ENCODE data around the gene RSRP1.
A peak's percentile ranks its signal among the peaks of the same experiment; 100 is the strongest.

Gene RSRP1

DNA sequence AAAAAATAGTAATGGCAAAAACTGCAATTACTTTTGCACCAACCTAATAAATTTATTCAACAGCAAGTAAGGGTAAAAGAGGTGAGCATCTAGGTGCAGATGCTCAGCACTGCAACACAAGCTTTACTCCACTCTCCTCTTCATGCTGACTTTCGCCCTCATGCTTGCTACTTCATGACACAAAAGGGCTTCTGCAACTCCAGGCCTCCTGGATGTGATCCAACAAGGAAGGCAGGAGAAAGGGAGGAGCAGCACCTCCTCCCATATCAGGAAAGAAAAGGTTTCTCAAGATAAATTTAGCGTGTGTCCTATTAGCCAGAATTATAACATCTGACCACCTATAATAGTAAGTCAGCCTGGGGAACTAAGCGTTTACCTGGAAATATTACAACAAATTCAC, 26.6 kb downstream of the RSRP1 start:
- DNase-seq (ENCODE audit: insufficient read length, low spot score) = no peak
- no peak for FAIRE-seq

DNA sequence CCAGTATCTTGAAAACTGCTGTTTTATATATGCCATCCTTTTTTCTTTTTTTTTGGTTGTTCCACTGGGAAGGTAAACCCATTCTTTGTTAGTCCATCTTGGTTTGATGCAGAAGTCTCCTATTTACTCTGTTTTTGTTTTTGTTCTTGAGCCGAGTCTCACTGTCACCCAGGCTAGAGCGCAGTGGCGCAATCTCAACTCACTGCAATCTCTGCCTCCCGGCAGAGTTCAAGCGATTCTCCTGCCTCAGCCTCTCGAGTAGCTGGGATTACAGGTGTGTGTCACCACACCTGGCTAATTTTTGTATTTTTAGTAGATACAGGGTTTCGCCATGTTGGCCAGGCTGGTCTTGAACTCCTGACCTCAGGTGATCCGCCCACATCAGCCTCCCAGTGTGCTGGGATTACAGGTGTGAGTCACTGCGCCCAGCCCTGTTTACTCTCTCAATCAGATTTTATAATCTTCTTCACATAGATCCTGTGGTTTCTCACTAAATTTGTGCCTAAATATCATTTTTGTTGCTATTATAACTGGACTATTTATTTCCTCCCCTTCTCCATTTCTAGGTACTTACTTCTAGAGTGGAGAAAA, 27.5 kb downstream of the RSRP1 start:
- no peak for FAIRE-seq
- DNase-seq (ENCODE audit: insufficient read length, low spot score) = no peak

DNA sequence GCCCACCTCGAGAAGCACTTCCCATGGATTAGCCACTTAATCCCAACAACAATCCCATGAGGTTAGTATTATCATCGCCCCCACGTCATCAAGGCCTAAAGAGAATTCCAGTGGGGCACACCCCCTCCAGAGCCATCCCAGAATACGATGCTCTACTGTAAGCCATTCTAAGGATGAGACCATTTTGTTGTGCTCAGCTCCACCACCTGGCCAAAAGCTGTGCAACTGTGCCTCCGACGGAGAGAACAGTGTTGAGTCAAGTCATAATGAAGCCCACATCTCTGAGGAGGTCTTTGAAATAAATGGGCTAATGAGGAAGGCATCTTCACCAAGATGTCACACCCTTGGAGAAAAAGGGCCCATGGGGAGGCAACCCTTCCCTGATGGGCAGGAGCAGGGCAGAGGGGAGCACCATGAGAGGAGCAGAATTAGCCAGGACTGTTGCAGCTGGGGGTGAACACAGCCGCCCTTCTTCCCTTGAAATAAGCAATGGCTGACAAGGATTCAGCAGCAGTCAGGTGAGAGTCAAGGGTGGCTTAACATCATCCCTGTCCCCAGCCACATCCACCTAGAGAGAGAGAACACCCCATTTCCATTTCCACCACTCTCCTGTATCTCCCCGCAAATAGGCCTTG, 29.5 kb downstream of the RSRP1 start:
- DNase-seq (ENCODE audit: insufficient read length, low spot score) (no peak), FAIRE-seq (no peak)

DNA sequence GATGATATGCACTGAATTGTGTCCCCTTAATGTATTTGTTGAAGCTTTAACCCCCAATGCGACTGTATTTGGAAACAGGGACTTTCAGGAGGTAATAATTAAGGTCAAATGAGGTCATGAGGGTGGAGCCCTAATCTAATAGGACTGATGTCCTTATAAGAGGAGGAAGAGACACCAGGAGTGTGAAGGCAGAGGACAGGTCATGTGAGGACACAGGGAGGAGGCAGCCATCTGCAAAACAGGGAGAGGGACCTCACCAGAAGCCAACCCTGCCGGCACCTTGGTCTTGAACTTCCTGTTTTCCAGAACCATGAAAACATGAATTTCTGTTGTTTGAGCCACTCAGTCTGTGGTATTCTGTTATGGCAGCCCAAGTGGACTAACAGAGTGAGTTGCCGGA, 30.2 kb downstream of the RSRP1 start:
- DNase-seq (ENCODE audit: insufficient read length, low spot score) = no peak
- FAIRE-seq = no peak

DNA sequence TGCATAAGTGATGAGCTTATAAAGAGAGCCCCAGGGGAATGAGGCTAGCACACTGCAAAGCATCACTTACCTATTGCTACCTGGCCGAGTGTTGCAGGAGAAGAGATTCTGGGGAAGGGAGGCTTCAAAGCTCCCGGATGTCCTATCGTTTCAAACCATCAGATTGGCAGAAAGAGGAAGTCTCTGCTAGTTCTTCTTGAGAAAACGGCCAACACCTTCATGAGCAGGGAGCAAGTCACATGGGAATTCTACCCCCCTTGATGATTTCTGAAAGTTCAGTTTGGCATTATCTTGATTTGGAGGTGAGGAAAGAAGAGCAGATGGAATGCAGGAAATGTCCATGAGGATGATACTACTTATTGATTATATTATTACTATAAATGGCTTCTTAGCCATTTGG, 31.1 kb downstream of the RSRP1 start:
- no peak for DNase-seq (ENCODE audit: insufficient read length, low spot score)
- FAIRE-seq = no peak

DNA sequence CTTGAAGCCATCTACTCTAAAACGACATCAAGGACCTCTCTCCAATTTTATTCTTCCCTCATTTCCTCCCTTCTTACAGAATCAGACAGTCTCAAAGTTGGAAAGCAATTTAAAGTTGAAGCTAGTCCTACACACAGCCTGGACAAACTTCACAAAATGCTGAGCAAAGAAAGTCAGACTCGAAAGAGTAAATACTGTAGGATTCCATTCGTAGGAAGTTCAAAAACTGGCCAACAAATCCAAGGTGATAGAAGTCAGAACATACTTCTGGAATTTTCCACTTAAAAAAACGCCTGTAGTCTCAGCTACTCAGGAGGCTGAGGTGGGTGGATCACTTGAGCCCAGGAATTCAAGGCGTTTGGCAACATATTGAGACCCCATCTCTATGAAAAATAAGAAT, 34.5 kb downstream of the RSRP1 start:
- DNase-seq (ENCODE audit: insufficient read length, low spot score) (no peak), FAIRE-seq (no peak)

DNA sequence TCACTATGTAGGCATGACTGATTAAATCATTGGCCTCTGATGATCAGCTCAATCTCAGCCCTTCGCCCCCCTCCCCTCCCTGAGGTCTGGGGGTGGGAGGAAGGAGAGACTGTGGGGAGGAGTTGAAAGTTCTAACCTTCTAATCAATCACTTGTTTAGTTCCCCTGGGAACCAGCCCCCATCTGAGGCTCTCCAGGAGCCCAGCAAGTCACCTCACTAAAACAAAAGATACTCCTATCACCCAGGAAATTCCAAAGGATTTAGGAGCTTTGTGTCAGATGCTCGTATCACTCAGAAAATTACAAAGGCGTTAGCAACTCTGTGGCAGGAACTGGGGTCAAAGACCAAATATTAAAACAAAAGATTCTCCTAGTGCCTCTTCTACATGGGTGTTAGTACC, 36.5 kb downstream of the RSRP1 start:
- no peak for FAIRE-seq
- no peak for DNase-seq (ENCODE audit: insufficient read length, low spot score)

DNA sequence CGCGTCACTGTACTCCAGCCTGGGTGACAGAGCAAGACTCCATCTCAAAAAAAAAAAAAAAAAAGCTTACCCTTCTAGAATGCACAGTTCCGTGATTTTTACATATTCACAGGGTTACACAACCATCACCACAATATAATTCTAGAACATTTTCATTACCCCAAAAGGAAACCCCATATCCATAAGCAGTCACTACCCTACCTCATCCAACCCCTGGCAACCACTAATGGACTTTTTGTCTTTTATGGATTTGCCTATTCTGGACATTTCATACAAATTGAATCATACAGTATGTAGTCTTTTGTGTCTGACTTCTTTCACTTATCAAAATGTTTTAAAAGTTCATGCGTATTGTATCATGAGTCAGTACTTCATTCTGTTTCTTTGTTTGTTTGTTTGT, 37.7 kb downstream of the RSRP1 start:
- DNase-seq (ENCODE audit: insufficient read length, low spot score) (no peak), FAIRE-seq (no peak)

DNA sequence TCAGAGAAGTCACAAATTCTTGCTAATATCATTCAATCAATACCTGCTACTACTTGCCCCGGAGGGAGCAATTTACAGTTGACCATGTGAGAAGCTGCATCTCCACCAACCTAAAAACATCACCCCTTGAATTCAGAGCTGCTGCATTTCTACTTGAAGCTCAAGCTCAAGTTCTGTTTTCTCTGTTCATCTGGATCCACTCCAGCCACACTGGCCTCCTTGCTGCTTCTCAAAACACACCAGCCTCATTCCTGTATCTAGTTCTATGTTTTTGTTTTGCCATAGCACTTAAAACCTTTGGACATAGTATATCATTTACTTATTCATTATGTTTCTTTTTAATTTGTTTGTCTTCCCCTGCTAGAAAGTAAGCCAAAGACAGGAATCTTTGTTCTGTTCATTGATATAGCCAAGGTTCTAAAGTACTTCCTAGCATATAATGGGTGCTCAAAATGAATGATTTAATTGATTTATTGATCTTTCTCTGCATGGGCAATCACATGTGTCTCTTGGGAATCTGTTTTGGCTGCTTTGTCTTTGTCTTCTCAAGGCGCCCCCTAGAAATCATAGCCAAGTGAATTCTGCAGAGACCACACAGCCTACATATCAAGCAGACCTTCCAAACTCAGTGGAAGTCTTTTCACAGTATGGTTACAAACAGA, 38.6 kb downstream of the RSRP1 start:
- FAIRE-seq = no peak
- no peak for DNase-seq (ENCODE audit: insufficient read length, low spot score)

DNA sequence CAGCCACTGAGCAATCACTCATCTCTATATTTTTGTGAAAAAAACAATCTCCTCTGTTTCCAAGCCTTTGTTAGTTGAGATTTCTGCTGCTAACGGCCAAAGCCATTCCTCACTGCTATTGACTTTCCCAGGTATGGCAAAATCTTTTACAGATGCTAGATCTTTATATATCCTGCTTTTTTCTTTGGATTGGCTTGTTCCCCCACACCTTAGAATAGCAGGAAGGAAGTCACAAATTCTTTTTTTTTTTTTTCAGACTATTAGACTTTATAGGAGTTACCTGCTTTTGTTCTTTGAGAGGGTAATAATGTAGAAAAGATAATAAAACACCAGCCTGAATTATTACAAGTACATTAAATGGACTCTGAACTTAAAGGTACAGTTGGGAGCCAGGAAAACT, 39.2 kb downstream of the RSRP1 start:
- DNase-seq (ENCODE audit: insufficient read length, low spot score) = no peak
- no peak for FAIRE-seq

DNA sequence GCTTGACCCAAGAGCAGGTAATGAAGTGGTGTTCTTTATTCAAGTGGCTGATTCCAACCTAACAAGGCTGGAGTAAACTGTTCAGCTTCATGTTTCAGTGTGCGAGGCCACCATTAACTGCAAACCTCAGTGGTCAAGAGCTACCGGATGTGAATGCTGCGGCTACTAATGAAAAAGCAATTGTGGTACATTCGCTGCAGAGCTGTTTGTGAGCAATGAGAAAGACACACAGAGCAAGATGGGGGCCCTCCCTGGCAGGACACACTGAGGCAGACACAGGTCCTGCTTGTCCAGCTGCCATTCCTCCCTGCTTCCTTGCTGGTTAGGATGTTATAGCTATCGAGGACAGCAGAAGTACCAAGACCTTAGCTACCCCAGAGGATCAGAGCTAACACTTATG, 41.1 kb downstream of the RSRP1 start:
- DNase-seq (ENCODE audit: insufficient read length, low spot score) (no peak), FAIRE-seq (no peak)

DNA sequence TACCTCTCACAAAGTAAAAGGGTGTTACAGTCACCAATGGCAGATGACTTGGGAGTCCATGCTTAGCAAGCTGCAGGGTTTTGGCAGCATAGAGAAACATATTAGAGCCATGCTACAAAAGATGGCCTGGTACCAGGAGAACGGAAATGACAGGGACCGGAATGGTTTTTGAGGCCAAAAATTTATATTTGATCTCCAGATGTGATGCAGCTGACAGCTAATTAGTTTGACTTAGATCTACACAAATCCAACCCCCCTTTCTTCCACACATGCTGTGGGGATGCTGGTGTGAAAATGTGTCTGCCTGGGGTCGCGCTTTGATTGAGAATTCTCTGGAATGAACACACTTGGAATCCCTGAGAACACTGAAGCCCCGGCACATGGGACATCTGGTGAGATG, 41.5 kb downstream of the RSRP1 start:
- DNase-seq (ENCODE audit: insufficient read length, low spot score) (no peak), FAIRE-seq (no peak)

DNA sequence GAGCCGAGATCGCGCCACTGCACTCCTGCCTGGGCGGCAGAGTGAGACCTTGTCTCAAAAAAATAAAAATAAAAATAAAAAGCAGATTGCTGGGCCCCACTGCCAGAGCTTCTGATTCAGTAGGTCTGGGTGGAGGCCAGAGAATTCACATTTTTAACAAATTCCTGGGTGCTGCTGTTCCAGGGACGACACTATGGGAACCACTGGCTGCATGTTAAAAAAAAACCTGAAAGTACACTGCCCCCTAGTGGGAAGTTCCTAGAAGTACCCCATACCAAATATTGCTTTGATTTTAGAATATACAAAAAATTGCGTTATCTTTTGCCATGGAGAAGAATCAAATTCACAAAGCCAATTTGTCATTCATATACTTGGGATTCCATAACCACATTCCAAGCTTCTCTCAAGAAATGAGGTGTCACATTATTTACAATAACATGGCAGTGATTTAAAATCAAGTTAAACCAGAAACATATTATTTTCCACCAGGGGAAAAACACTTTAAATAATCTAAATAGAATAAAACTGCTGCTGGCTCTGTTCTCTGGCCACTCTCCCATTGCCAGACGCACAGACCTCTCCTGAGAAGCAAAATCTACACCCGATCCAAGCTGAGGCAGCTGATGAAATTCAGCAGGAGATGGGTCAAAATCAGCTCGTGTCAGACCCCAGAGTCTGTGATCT, 42.3 kb downstream of the RSRP1 start:
- FAIRE-seq (no peak), DNase-seq (ENCODE audit: insufficient read length, low spot score) (peak; percentile 57)

DNA sequence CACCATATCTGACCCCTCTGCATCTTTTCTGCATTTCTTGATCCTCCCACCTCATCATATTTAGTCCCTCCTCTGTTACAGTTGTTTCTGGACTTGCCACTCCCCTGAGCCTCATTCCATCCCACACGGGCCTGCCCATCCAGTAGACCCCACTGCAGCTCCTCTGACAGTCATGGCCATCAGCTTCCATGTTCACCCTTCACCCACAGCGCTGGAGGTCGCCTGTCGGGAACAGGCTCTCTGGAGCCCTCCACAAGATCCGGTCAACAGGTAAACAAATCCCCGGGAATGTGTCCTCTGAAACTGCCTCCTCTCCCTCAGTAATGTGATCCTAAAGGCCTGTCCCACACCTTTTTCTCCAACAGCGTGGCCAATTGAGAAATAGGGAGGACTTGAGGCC, 46.2 kb downstream of the RSRP1 start:
- no peak for FAIRE-seq
- no peak for DNase-seq (ENCODE audit: insufficient read length, low spot score)

DNA sequence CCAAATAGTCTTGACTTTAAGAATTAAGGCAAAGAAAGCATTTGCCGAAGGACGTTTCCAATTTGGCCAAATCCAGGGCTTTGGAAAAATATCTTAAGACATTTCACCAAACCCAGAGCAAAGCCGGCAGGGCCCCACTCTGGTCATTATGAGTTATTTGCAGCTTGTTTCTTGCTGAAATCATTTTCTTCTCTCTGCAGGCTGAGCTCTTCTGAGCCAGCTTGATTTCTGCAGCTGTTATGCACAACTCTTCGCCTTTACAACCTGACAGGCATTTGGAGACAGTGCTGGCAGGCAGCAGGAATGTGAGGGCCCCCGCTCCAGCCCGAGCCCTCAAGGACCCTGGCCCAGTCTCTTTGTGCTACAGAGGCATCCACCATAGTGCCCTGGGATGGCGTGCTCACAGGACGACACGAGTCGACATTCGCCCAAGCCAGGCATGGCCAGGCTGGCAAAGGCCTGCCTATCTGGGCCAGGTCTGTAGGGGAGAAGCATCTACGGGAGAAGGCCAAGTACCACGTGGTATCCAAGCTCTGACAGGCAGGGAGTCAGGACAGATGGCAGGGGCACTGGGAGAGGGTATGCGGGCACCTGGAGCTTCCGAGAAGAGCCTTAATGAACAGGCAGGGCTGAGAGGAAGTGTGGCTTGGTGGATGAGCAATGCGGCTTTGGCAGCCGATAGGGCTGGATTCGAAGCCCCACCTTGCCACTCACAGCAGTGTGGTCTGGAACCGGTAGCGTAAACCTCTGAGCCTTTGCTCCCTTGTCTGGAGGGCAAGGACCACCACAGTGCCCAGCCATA, 47.2 kb downstream of the RSRP1 start:
- DNase-seq (ENCODE audit: insufficient read length, low spot score) = no peak
- no peak for FAIRE-seq

DNA sequence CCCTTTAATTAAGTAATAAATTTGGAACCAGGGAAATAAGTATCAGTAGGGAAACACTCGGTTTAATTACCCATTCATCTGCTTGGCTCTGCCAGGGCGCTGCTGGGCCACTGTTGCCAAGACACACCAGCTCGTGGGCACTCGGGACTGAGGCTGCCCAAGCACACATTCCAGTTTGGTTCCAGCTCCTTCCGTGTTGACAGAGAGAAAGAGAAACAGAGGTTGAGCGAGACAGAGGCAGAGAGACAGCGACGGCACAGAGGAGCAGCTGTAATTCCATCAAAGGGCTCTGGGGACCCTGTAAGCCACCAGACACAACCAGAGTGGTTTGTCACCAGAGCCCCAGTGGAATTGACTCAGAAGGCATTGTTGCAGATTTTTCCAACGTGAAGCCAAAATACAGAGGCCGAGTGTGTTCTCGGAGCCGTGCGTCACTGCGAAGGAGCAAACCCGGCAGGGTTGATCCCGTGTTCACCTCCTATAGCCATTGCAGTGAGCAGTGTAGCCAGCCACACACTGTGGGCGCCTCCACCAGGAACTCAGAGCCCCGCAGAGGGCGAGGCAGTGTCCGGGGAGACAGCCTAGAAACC, 48.5 kb downstream of the RSRP1 start:
- DNase-seq (ENCODE audit: insufficient read length, low spot score) = no peak

DNA sequence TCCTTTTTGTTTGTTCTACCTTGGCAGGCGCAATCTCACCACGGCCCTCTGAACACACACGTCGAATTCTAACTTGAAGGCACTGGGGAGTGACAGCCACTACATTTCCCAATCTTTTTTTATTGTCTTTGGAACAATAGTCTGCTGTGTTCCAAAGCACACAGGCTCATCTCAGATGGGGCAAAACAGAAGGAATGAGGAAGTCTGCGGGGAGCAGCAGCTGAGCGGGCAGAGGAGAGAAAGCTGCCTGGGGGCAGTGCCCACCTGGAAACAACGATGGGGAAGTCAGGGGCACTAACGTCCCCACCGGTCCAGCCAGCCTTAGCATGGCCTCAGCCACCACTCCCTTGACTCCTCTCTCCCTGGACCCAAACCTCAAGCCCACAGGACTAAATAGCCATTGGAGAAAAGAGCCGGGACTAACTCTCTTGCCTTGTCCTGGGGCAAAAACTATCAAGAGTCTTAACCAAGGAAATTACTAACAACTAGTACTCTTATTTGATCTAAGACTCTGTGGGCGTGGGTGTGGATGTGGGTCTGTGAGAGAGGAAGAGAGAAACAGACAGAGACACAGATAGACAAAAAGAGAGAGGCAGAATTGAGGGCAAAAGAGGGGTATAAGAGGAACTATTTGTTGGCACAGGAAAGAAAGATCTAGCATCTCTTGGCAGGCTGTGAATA, 49.1 kb downstream of the RSRP1 start:
- DNase-seq (ENCODE audit: insufficient read length, low spot score) (no peak), FAIRE-seq (no peak)

More for the DNA sequence above, 48.5 kb downstream of the RSRP1 start:
- FAIRE-seq = no peak

DNA sequence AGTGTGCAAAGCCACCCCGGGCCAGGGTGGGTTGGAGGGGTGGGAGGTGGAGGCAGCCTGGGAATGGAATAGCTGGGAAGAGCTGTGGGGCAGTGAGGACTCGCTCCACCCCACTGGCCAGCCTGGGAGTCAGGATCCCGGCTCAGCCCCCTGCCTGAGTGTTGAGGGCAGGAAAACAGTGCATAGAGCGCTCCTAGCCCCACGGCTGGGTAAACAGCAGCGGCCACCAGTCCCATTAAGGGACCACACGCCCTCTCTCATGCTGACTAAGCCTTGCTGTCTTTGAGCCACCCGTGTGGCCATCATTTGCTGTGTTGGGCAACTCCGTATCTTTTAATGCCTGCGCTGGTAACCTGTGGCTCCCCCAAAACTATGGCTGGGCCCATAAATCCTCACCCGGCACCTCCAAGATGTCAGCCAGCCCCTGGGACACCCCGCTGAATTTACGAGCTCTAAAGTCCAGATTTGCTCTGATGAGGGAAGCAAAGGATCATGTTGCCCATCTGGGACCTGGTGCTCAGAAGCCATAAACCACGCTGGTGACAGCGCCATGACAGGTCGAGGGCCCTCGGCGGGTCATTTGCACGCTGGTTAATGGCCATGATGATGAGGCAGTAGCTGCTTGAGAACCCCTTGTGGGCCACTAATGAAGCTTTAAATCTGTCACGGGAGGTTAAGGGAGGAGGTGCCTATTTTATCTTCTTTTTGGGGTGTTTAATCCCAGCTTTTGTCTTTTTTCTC, 49.8 kb downstream of the RSRP1 start:
- DNase-seq (ENCODE audit: insufficient read length, low spot score) = no peak
- no peak for FAIRE-seq

DNA sequence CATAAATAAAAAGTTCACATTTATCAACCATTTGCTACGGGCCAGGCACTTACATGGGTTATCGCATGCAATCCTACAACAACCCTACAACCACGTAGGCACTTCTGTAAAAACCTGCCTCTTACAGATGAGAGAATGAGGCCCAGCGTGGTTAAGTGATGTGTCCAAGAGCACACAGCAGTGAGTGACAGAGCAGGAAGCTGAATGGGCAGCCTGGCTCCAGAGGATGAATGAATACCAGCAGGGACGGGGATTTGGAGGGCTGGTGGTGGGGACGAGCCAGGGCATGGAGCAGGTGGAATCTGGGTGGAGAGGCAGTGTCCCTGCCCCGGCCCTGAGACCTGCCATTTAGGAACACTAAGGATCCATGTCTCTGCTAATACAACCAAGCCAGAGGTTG, 50.4 kb downstream of the RSRP1 start:
- FAIRE-seq (no peak), DNase-seq (ENCODE audit: insufficient read length, low spot score) (no peak)

Measured in HTR-8/SVneo (cell line).